HG03442 (cell line): ENCODE data around the gene TUBB4A.
"Not testable (repeated sequence)": the region's sequence is repeated elsewhere in the genome, so short reads cannot be mapped to it uniquely, and the experiment has no call there.

Experiments
- ATAC-seq: cut with Tn5 transposase; IDR thresholded peaks from one replicate; pipeline ENCODE4 v1.9.1; 2021; ENCODE audit warnings: mild to moderate bottlenecking, moderate library complexity; ENCODE audit not compliant: unreplicated experiment

Gene TUBB4A

DNA sequence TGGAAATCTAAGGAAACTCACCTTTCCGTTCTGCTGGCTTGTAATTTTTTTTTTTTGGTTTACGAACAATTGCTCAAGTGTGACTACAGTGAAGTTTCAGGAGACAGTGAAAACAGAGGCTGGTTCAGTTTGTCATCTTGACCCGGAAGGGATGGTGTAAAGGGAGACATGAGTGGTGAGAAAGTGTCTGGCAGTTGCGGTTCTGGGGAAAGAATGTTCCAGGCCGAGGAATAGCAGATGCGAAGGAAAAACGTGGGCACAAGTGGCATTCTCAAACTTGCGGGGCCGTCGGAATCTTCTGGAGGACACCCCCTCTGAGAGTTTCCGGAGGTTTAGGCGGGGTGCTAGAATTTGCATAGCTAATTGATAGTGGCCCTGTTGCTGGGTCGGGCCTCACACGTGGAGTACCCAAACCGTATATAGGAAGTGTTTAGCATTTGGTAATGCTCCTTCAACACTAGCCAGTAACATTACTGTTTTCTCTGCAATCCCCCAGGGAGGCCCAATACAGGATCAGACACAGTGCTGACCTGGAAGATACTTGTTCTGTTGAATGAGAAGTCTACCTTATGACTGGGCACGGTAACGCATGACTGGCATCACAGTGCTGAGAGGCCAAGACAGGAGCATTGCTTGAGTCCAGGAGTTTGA, 25.9 kb upstream of the TUBB4A start:
- peak; percentile 42 for ATAC-seq

DNA sequence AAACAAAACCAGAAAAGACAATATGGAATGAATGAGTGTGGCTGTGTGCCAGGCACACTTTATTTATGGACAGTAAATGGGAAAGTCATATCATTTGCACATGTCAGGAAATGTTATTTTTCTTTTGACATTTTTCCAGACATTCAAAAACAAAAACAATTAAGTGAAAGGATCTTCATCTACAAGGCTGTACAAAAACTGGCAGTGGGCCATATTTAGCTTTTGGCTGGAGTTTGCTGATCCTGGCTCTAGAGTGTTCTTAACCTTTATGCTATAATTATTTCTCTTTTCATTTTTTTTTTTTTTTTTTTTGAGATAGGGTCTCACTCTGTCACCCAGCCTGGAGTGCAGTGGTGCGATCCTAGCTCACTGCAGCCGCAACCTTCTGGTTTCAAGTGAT, 22.2 kb upstream of the TUBB4A start:
- no peak for ATAC-seq

DNA sequence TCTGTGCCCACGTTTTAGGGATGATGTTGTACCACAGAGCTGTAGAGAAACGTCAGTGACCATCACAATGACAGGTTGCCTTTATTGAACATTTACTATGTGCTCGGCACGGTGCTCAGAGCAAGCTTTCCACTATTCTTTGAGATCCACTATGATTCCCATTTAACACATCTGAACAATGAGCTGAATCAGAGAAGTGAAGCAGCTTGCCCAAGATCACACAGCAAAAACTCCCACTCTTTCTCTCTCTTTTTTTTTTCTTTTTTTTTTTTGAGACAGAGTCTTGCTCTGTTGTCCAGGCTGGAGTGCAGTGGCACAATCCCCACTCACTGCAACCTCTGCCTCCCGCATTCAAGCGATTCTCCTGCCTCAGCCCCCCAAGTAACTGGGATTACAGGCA, 20.6 kb upstream of the TUBB4A start:
- no peak for ATAC-seq

DNA sequence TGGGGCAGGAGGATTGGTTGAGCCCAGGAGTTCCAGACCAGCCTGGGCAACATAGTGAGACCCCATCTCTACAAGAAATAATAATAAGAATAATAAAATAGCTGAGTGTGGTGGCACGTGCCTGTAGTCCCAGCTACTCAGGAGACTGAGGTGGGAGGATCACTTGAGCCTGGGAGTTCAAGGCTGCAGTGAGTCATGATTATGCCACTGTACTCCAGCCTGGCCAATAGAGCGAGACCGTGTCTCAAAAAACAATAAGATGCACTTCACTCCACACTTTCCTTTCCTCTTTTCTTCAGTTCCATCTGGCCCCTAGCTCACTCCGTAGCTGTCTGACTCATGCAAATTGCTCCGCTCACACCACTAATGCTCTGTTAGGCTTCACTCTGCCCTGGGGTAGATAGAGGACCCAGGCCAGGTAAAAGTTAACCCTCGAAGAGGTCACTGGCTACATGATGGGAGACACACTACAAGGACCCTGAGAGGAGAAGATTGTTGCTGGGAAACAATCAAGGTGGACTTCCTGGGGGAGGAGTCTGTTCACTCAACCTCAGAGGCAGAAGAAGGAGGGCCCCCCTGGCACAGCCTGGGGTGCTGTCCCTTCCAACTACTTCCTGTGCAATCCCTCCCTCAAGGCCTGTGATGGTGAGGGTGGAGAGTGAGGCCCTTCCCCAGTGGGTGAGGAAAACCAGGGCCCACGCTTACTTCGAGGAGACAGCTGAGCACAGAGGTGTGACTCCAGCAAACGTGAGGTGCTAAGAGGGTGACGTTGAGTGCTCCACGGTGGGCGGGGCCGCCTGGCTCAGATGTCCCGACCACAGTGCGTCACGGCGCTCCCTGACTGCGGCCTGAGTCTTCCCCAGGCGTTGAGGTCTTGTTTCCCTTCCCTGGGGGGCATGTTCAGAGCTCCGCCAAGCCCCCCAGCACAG, 19.9 kb upstream of the TUBB4A start:
- peak; percentile 45 for ATAC-seq

DNA sequence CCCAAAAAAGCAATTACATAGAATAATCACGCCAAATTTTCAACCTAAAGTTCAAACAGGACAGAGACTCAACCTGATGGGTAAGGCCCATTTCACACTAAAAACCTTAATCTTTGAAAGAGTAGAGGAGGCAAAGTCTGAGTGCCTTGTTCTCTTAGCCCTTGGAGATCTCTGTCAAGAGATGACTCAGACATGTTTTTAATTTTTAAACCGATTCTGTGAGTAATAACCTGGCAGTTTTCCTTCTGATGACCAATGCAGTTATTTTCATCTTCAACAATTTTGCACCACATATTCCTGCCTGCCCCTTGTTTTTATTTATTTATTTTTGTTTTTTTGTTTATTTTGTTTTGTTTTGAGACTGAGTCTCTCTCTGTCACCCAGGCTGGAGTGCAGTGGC, 17.2 kb upstream of the TUBB4A start:
- no peak for ATAC-seq

DNA sequence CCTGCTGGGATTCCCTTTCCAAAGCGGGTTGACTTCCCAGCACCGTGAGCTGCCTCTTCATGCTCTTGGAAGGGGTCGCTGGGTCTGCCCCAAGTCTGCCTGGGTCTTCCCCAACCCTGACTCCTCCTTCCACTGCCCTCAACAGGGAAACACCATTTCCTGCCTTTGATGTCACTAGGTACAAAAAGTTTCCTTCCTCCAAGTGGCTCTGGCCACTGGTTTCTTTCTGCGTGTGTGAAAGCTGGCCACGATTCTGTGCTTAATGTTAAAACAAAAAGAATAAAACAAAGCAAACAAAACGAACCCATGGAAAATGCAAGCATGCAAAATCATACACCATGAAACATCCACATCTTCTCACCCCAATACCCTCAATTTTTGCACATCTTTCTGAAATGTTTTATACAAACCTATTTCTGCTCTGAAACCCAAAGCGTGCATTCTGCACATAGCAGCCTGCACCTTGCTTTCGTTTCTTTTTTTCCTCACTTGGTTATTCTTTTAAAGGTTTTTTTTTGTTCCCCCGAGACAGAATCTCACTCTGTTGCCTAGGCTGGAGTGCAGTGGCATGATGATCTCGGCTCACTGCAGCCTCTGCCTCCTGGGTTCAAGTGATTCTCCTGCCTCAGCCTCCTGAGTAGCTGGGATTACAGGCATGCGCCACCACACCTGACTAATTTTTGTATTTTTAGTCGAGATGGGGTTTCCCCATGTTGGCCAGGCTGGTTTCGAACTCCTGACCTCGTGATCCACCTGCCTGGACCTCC, 16.2 kb upstream of the TUBB4A start:
- ATAC-seq, result no peak

DNA sequence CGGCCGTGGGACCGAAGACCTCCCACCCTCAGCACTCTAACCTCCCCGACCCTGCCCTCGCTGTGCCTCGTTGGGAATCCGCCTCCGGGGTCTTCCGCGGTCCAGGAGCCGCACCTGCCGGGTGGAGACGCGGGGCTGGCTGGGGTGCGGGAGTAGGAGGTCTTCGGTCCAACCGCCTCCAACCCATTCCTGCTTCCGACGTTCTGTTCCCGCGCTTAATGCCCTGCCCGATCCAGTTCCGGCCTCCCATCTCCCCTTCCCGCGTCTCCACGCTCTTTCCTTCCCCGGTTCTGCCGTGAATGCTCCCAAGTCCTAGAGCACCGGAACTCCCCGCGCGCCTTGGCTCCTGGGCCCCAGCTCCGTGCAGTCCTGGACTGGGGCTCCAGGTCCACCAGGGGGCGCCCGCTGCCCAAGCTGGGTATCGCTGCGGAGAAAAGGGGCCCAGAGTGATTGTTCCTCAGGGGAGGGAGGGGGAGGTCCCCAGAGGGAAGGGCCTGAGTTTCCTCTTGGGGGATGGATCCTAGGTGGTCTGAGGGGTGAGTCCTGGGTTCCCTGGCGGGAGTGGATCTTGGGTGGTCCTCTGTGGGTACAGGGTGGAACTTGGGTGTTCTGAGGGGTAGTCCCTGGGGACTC, 14.7 kb upstream of the TUBB4A start:
- no peak for ATAC-seq

DNA sequence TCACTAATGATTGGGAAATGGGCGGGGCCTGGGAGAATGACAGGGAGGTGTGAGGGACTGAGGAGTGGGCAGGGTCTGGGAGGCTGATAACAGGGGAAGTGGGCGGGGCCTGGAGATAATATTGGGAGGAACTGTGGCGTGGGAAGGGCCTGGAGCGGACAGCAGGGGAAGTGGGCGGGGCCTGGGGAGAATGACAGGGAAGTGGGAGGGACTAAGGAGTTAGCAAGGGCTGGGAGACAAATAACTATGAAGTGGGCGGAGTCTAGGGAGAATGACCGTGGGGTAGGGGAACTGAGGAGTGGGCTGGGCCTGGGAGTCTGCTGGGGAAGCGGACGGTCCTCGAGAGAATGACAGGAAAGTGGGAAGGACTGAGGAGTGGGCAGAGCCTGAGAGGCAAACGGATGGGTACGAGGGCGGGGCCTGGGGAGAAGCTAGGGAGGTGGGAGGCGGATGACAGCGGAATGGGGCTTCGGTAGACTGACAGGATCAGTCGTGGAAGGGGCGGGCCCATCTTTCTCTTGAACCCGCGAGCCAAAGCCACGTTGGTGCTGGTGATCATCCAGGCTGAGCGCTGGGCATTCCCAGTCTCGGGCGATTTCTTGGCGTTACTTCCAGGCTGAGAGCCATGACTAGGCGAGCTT, 14.0 kb upstream of the TUBB4A start:
- no peak for ATAC-seq

DNA sequence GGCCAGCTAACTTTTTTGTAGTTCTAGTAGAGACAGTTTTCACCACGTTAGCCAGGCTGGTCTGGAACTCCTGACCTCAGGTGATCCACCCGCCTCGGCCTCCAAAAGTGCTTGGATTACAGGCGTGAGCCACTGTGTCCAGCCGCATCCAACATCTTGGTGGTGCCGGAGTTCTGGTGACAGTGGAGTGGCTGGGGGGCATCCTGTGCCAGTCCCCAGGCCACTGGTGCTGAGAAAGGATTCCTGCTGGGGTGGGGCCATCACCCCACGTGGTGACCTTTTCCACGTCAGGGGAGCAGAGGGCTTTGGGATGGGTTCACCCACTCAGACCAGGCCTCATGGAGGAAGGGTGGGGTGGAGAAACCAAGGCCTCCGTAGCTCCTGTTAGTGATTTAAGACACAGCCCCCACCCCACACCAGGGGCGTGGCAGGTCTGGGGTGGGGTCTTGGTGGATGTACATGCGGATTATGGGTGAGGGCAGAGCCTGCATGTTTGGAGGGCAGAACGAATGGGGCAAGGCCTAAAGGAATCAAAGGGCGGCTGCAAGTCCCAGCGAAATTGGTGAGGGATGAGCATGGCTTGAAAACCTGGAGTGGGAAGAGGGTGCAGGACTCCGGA, 12.9 kb upstream of the TUBB4A start:
- ATAC-seq, result no peak

DNA sequence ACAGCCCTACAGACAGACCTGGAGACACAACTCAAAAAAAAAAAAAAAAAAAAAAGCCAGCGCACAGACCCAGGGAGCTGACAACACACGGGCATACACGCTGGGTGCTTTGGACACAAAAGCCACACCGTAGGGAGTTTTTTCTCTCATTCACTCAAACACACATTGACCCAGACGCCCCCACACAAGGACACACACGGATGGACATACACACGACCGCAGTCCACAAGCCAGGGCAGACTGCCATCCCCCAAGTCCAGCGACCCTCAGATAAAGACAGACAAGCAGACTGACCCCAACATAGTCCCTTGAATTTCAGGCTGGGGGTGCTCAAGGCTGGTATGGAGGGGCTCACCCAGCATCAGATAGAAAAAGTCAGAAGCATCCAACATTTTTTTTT, 12.0 kb upstream of the TUBB4A start:
- ATAC-seq, result no peak

DNA sequence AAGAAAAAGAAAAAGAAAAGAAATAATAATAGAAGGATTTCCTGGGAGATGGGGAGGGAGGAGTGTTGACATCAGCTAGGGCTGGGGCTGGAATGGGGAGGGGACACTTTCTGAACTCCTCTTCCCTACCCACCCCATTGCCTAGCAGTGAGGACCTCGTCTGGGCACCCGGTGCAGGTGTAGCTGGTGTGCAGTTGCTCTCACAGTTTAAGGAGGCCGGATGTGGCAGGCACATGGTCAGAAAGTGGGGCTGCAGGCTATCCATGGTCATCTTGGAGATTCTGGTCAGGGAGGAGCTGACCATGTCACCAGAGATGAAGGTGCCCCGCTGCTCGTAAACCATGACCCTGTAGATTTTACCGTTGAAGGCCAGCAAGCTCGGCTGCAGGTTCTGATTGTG, 8.5 kb upstream of the TUBB4A start:
- ATAC-seq, result no peak

DNA sequence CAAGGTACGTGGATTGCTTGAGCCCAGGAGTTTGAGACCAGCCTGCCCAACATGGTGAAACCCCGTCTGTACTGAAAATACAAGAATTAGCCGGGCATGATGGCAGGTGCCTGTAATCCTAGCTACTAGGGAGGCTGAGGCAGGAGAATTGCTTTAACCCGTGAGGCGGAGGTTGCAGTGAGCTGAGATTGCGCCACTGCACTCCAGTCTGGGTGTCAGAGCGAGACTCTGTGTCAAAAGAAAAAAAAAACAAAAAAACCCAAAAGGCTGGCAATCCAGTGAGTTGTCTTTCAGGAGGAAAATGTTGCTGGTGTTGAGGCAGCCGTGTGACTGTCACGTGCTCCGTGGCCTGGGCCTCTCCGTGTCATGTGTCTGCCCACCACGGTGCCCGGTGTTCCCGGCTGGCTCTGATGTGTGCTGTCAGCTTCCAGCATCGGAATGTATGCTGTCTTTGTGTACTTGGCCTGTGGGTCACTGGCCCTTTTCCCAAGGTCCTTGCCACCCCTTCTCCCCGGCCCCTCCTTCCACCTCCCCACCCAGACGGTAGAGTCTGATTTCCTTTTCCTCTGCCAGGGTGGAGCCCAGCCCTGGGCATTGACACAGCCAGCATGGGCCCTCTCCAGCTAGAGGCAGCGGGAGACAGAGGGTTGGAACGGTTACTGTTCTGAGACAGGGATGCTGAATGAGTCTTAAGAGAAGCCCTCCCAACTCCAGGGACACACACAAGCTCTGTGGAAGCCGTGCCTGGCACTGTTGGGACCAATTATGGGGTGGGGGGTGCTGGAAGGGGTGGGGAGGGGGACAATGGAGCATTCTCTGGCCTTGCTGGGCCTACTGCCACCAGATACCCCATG, 7.2 kb upstream of the TUBB4A start:
- no peak for ATAC-seq

DNA sequence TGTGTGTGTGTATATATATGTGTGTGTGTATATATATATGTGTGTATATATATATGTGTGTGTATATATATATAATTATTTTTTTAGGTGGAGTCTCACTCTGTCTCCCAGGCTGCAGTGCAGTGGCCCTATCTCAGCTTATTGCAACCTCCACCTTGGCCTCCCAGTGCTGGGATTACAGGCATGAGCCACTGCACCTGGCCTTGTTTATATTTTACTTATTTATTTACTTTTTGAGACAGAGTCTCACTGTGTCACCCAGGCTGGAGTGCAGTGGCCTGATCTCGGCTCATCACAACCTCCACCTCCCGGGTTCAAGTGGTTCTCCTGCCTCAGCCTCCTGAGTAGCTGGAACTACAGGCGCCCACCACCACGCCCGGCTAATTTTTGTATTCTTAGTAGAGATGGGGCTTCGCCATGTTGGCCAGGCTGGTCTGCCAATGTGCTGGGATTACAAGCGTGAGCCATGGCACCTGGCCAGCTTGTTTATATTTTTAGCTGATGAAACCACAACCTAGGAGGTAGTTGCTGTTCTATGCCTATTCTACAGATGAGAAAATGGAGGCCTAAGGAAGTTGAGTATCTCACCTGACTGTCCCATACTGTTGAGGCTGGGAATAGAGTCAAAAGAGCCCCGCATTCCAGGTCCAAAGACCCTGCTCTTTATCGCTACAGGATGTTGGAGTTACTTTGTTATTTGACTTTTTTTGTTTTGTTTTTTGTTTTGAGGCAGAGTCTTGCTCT, 6.1 kb upstream of the TUBB4A start:
- ATAC-seq, result not testable (repeated sequence)

DNA sequence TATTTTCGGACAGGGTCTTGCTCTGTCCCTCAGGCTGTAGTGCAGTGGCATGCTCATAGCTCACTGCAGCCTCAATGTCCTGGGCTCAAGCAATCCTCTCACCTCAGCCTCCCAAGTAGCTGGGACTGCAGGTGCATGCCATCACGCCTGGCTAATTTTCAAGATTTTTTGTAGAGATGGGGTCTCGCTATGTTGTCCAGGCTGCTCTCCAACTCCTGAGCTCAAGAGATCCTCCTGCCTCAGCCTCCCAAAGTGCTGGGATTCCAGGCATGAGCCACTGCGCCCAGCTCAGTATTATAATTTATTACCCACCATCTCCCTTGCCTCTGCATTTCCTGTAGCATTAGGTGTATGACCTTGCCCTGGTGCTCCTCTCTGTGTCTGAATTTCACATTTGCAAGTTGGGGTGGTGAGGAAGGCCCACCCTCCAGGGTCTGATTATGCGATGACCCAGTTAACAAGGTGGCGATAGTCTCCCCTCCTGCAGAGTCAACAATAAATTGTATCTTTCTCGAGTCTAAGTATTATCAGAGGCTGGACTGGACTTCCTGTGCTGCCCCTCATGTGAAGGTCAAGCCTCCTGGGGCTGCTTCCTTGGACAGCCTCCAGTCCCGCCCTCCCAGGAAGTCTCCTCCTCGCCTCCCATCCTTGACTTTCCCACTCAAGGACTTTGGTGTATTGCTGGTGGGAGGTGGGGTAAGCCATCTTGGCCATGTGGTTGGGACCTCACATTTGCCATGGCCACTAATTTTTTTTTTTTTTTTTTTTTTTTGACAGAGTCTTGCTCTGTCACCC, 1.5 kb upstream of the TUBB4A start:
- ATAC-seq, result no peak

DNA sequence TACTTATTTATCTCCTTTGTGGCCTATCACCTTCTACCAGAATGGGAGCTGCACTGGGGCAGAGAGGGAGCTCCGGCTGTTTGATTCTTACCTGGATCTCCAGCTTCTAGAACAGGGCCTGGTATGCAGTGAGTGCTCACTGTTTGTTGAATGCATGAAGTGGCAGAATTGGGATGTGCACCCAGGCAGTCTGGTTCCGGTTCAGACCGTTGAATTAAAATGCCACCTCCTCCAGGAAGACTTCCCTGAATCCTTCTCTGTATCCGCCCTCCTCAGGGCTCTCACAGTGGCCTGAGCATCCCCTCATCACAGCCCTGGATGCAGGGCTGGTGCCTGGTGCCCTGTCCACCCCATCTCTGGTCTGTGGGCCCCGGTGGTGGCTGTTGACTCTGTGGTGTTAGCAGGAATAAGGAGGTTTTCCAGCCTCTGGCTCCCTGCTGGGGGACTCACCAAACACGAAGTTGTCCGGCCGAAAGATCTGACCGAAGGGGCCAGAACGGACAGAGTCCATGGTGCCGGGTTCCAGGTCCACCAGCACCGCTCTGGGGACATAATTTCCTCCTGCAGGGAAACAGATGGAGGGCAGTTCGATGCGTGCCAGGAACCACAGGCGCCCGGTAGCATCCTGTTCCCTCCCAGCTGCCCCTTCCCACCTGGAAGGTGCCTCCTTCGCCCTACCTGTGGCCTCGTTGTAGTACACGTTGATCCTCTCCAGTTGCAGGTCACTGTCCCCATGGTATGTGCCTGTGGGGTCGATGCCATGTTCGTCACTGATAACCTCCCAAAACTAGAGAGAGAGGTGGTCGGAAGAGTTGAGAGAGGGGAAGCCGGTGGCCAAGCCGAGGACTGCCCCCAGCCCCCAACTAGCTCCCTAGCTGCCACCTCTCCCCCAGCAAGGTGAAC, 1.0 kb downstream of the TUBB4A start:
- ATAC-seq, result no peak

DNA sequence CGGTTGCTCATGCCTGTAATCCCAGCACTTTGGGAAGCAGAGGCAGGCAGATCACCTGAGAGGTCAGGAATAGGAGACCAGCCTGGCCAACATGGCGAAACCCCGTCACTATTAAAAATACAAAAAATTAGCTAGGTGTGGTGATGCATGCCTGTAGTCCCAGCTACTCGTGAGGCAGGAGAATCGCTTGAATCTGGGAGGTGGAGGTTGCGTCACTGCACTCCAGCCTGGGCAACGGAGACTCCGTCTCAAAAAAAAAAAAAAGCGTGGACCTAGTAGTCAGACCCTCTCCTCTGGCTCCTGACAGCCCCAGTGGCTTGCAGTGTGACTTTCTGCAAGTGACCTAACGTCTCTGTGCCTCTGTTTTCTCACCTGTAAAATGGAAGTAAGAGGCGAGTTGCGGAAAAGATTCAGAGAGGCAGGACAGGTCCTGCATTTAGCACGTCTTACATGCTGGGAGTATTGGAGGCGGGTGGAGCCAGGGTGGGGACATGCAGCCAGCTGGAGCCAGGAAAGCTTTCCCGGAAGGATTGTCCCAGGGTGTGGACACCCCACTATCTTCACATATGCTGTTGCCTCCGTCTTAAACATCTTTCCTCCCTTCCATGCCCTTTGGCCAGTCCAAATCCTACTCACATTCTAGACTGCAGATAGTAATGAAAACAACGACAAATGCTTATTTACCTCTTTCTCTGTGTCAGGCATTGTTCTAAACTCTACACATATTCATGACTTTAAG, 2.9 kb downstream of the TUBB4A start:
- ATAC-seq, result no peak
